Muscle of leg (tissue), 11 donors: ENCODE data around the gene HDHD5. TPM values are rescaled to one million over a fixed set of nuclear protein-coding genes. Genes with fewer than 3 reads are reported as not detected.
A peak's percentile ranks its signal among the peaks of the same experiment; 100 is the strongest.
"Not testable (repeated sequence)": the region's sequence is repeated elsewhere in the genome, so short reads cannot be mapped to it uniquely, and the experiment has no call there.

ENCODE experiments used
- DNase-seq: peaks from one replicate; pipeline ENCODE4 v3.0.0; 2013
- H3K27ac ChIP-seq: one replicate; pipeline ENCODE4 v1.5.1; 2013; ENCODE audit warnings: mild to moderate bottlenecking, low read length, control low read depth
- H3K27me3 ChIP-seq: one replicate; pipeline ENCODE4 v1.6.1; 2013; ENCODE audit warnings: low read length; ENCODE audit not compliant: control insufficient read depth, insufficient read depth
- H3K36me3 ChIP-seq: one replicate; pipeline ENCODE4 v1.6.1; 2013; ENCODE audit warnings: low read length; ENCODE audit not compliant: control insufficient read depth, insufficient read depth
- H3K4me1 ChIP-seq: one replicate; pipeline ENCODE4 v1.6.1; 2013; ENCODE audit warnings: low read length; ENCODE audit not compliant: control insufficient read depth, insufficient read depth
- H3K4me3 ChIP-seq: one replicate; pipeline ENCODE4 v1.5.1; 2013; ENCODE audit warnings: low read length, control low read depth
- H3K9me3 ChIP-seq: replicated peaks from 2 replicates; pipeline ENCODE4 v1.6.1; 2013; ENCODE audit warnings: low read depth, low read length; ENCODE audit not compliant: control insufficient read depth
- WGBS: methylation state at CpG from one replicate; pipeline ENCODE4 v1.1.5; 2013; ENCODE audit warnings: missing lambda C conversion rate; ENCODE audit not compliant: insufficient coverage; 5-methylcytosine and 5-hydroxymethylcytosine counted together
- polyA plus RNA-seq, 8 donors: library from polyadenylated mRNA; unstranded; fragments of 120-200 nt; gene quantifications; one replicate each; pipeline versions ENCODE4 v1.2.1 to v1.2.3, GENCODE V29; 2013; ENCODE audit warnings: inconsistent platforms in 1 of 8, low replicate concordance in 1 of 8; ENCODE audit not compliant: insufficient read length in 8 of 8, insufficient read depth in 1 of 8
- total RNA-seq: library from RNA; stranded (reverse); fragments of 120-200 nt; gene quantifications from one replicate; pipeline ENCODE4 v1.2.4, GENCODE V29; 2013

The HDHD5 gene
- total and polyA plus RNA-seq, 9 donors: 35.7 to 50.0 (median 46.0) TPM

GRCh38 chr22:17159504-17159951, 451 bp upstream of the HDHD5 start:
- Histone ChIP-seq H3K9me3 (no peaks in the 10 kb centered on the region), H3K4me1 (peaks cover 19% of the 10 kb centered on the region), H3K27ac (peak overlapping the region; percentile 47), H3K27me3 (no peaks in the 10 kb centered on the region), H3K4me3 (peak overlapping the region; percentile 72), H3K36me3 (no peaks in the 10 kb centered on the region)
- peak; percentile 66 for DNase-seq
- 4% methylated on average over 34 of the region's 35 CpGs for WGBS

- no peaks in the 10 kb centered on the region for H3K36me3 ChIP-seq
- DNase-seq: no peak
- H3K27ac ChIP-seq: peak overlapping the region; percentile 73
- H3K9me3 ChIP-seq: no peaks in the 10 kb centered on the region
- 33% methylated on average over 13 of the region's 17 CpGs for WGBS
- peak overlapping the region; percentile 64 for H3K4me3 ChIP-seq
- H3K27me3 ChIP-seq: no peaks in the 10 kb centered on the region
- peaks cover 19% of the 10 kb centered on the region for H3K4me1 ChIP-seq
Observed at GRCh38 chr22:17158176-17158567, 905 bp downstream of the HDHD5 start.

GRCh38 chr22:17157714-17158113, 1.4 kb downstream of the HDHD5 start:
- Histone ChIP-seq H3K9me3 (no peaks in the 10 kb centered on the region), H3K36me3 (no peaks in the 10 kb centered on the region), H3K27me3 (no peaks in the 10 kb centered on the region), H3K27ac (no peak overlapping the region), H3K4me1 (peaks cover 19% of the 10 kb centered on the region), H3K4me3 (no peak overlapping the region)
- 83% methylated on average over 2 of the region's 3 CpGs for WGBS
- no peak for DNase-seq

GRCh38 chr22:17155941-17156340, 3.1 kb downstream of the HDHD5 start:
- no peak overlapping the region for H3K4me3 ChIP-seq
- H3K9me3 ChIP-seq: no peaks in the 10 kb centered on the region
- peaks cover 19% of the 10 kb centered on the region for H3K4me1 ChIP-seq
- no peaks in the 10 kb centered on the region for H3K36me3 ChIP-seq
- WGBS: no CpG with 5 or more reads among the region's 3 CpGs
- H3K27me3 ChIP-seq: no peaks in the 10 kb centered on the region
- H3K27ac ChIP-seq: no peak overlapping the region
- no peak for DNase-seq

GRCh38 chr22:17152971-17153370, 6.1 kb downstream of the HDHD5 start:
- DNase-seq: no peak
- Histone ChIP-seq H3K27me3 (no peaks in the 10 kb centered on the region), H3K4me3 (no peak overlapping the region), H3K4me1 (peaks cover 9% of the 10 kb centered on the region), H3K9me3 (no peaks in the 10 kb centered on the region), H3K27ac (no peak overlapping the region), H3K36me3 (peaks cover 5% of the 10 kb centered on the region)
- 40% methylated on average over 2 of the region's 3 CpGs for WGBS

GRCh38 chr22:17152340-17152739, 6.7 kb downstream of the HDHD5 start:
- WGBS: 94% methylated on average over 3 of the region's 6 CpGs
- Histone ChIP-seq H3K27ac (no peak overlapping the region), H3K36me3 (peaks cover 10% of the 10 kb centered on the region), H3K27me3 (no peaks in the 10 kb centered on the region), H3K9me3 (no peaks in the 10 kb centered on the region), H3K4me3 (no peak overlapping the region), H3K4me1 (peaks cover 2% of the 10 kb centered on the region)
- DNase-seq: no peak

GRCh38 chr22:17149076-17149815, 9.8 kb downstream of the HDHD5 start:
- no peaks in the 10 kb centered on the region for H3K9me3 ChIP-seq
- no peaks in the 10 kb centered on the region for H3K27me3 ChIP-seq
- no peaks in the 10 kb centered on the region for H3K4me1 ChIP-seq
- H3K27ac ChIP-seq: no peak overlapping the region
- no peak for DNase-seq
- WGBS: 93% methylated on average over 6 of the region's 9 CpGs
- H3K4me3 ChIP-seq: no peak overlapping the region
- H3K36me3 ChIP-seq: peaks cover 22% of the 10 kb centered on the region

- WGBS: 93% methylated on average over 28 of the region's 30 CpGs
Observed at GRCh38 chr22:17147458-17147857, 11.6 kb downstream of the HDHD5 start.

GRCh38 chr22:17145021-17145680, 13.9 kb downstream of the HDHD5 start:
- H3K36me3 ChIP-seq: peaks cover 48% of the 10 kb centered on the region
- DNase-seq: no peak
- no peak overlapping the region for H3K27ac ChIP-seq
- peaks cover 11% of the 10 kb centered on the region for H3K4me1 ChIP-seq
- H3K4me3 ChIP-seq: no peak overlapping the region
- H3K27me3 ChIP-seq: no peaks in the 10 kb centered on the region
- H3K9me3 ChIP-seq: no peaks in the 10 kb centered on the region
- WGBS: 94% methylated on average over 3 of the region's 8 CpGs

More at GRCh38 chr22:17147458-17147857, 11.6 kb downstream of the HDHD5 start:
- H3K4me1 ChIP-seq, DNase-seq, H3K4me3 ChIP-seq, H3K27ac ChIP-seq, H3K9me3 ChIP-seq, H3K27me3 ChIP-seq: not testable (repeated sequence)
- peaks cover 35% of the 10 kb centered on the region for H3K36me3 ChIP-seq

GRCh38 chr22:17143826-17144225, 15.3 kb downstream of the HDHD5 start:
- no peak overlapping the region for H3K27ac ChIP-seq

More at GRCh38 chr22:17143826-17144225, 15.3 kb downstream of the HDHD5 start:
- H3K36me3 ChIP-seq: peaks cover 50% of the 10 kb centered on the region
- no peaks in the 10 kb centered on the region for H3K9me3 ChIP-seq
- H3K27me3 ChIP-seq: no peaks in the 10 kb centered on the region
- 95% methylated on average over 8 of the region's 8 CpGs for WGBS
- H3K4me1 ChIP-seq: peaks cover 11% of the 10 kb centered on the region
- DNase-seq: no peak
- H3K4me3 ChIP-seq: no peak overlapping the region
